Hepatocyte (in vitro differentiated cells): ENCODE results near the gene NDRG3.
"Not testable (repeated sequence)": the region's sequence is repeated elsewhere in the genome, so short reads cannot be mapped to it uniquely, and the experiment has no call there.

Experiments used
- EZH2 ChIP-seq: fragments of 200-600 bp; sonication (generic); IDR thresholded peaks from 2 replicates; pipeline ENCODE4 v1.6.1; 2016; ENCODE audit warnings: antibody characterized with exemption, mild to moderate bottlenecking, borderline replicate concordance
- TF ChIP-seq, protein P1 (sequence below): fragments of 200-600 bp; sonication (generic); IDR thresholded peaks from 2 replicates; pipeline ENCODE4 v1.5.1; 2016; ENCODE audit warnings: antibody characterized with exemption, mild to moderate bottlenecking; ENCODE audit not compliant: poor library complexity

DNA sequence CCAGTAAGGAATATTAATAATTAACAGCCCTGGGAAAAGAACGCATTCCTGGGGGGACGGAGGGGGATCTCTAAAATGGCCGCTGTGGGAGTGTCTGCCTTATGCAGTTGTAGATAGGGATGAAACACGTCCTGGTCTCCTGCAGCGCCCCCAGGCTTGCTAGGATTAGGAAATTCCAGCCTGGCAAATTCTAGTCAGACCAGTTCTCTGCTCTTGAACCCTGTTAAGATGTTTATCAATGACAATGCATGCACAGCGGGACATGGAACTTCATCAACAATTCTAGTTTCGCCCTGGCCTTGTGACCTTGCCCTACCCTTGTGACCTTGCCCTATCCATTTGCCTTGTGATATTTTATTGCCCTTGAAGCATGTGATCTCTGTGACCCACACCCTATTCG lies 50.4 kb downstream of the NDRG3 start:
- not testable (repeated sequence) for TF ChIP-seq EZH2
- TF ChIP-seq, protein P1, sequence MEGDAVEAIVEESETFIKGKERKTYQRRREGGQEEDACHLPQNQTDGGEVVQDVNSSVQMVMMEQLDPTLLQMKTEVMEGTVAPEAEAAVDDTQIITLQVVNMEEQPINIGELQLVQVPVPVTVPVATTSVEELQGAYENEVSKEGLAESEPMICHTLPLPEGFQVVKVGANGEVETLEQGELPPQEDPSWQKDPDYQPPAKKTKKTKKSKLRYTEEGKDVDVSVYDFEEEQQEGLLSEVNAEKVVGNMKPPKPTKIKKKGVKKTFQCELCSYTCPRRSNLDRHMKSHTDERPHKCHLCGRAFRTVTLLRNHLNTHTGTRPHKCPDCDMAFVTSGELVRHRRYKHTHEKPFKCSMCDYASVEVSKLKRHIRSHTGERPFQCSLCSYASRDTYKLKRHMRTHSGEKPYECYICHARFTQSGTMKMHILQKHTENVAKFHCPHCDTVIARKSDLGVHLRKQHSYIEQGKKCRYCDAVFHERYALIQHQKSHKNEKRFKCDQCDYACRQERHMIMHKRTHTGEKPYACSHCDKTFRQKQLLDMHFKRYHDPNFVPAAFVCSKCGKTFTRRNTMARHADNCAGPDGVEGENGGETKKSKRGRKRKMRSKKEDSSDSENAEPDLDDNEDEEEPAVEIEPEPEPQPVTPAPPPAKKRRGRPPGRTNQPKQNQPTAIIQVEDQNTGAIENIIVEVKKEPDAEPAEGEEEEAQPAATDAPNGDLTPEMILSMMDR = not testable (repeated sequence)
